Large intestine (tissue), 3 donors: ENCODE data around the gene FLACC1. TPM values are rescaled to one million over a fixed set of nuclear protein-coding genes. Genes with fewer than 3 reads are reported as not detected.
"Not testable (repeated sequence)": the region's sequence is repeated elsewhere in the genome, so short reads cannot be mapped to it uniquely, and the experiment has no call there.

ENCODE experiments used
- DNase-seq, 2 donors: peaks; one replicate each; pipeline versions ENCODE4 v3.0.0 to v3.0.0-alpha.2; 2013
- H3K27ac ChIP-seq: one replicate; pipeline ENCODE4 v1.5.1; 2013; ENCODE audit warnings: low read length
- H3K27me3 ChIP-seq: 2 replicates; pipeline ENCODE4 v1.6.1; 2013; ENCODE audit warnings: low read length; ENCODE audit not compliant: control insufficient read depth, insufficient read depth
- H3K36me3 ChIP-seq: 2 replicates; pipeline ENCODE4 v1.6.1; 2013; ENCODE audit warnings: low read length; ENCODE audit not compliant: control insufficient read depth, insufficient read depth
- H3K4me1 ChIP-seq: one replicate; pipeline ENCODE4 v1.6.1; 2013; ENCODE audit warnings: low read length; ENCODE audit not compliant: control insufficient read depth, insufficient read depth
- H3K4me3 ChIP-seq: one replicate; pipeline ENCODE4 v1.5.1; 2013; ENCODE audit warnings: low read length
- H3K9me3 ChIP-seq: one replicate; pipeline ENCODE4 v1.6.1; 2013; ENCODE audit warnings: mild to moderate bottlenecking, low read depth, low read length, moderate library complexity; ENCODE audit not compliant: control insufficient read depth
- WGBS: methylation state at CpG from one replicate; pipeline ENCODE4 v1.1.5; 2013; ENCODE audit warnings: low lambda C conversion rate; ENCODE audit not compliant: insufficient coverage; 5-methylcytosine and 5-hydroxymethylcytosine counted together
- polyA plus RNA-seq: library from polyadenylated mRNA; unstranded; fragments of 120-200 nt; gene quantifications from one replicate; pipeline ENCODE4 v1.2.1, GENCODE V29; 2013

The FLACC1 gene
- polyA plus RNA-seq, 1 donor, result 0.76 TPM

- Histone ChIP-seq H3K27me3 (no peaks in the 10 kb centered on the region), H3K36me3 (peaks cover 20% of the 10 kb centered on the region), H3K27ac (no peak overlapping the region), H3K9me3 (no peaks in the 10 kb centered on the region), H3K4me3 (no peak overlapping the region), H3K4me1 (no peaks in the 10 kb centered on the region)
- no CpG with 5 or more reads among the region's 3 CpGs for WGBS
- no peak for DNase-seq
Observed at GRCh38 chr2:201377218-201377617, 20.1 kb upstream of the FLACC1 start.

DNA sequence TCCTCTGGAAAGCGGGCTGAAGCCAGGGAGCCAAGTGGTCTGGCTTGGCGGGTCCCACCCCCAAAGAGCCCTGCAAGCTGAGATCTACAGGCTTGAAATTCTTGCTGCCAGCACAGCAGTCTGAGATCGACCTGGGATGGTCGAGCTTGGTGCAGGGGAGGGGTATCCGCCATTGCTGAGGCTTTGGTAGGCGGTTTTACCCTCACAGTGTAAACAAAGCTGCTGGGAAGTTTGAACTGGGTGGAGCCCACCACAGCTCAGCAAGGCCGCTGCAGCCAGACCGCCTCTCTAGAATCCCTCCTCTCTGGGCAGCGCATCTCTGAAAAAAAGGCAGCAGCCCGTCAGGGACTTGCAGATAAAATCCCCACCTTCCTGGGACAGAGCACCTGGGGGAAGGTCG is 12.6 kb upstream of the FLACC1 start:
- no CpG with 5 or more reads among the region's 11 CpGs for WGBS
- no peaks in the 10 kb centered on the region for H3K27me3 ChIP-seq
- DNase-seq, result no peak

DNA sequence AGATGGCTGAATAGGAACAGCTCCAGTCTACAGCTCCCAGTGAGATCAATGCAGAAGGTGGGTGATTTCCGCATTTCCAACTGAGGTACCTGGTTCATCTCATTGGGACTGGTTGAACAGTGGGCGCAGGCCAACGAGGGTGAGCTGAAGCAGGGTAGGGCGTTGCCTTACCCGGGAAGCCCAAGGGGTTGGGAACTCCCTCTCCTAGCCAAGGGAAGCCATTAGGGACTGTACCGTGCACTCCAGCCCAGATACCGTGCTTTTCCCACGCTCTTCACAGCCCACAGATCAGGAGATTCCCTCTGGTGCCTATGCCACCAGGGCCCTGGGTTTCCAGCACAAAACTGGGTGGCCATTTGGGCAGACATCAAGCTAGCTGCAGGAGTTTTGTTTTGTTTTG is 12.2 kb upstream of the FLACC1 start:
- DNase-seq, H3K27me3 ChIP-seq, H3K4me3 ChIP-seq, H3K36me3 ChIP-seq, H3K4me1 ChIP-seq, H3K9me3 ChIP-seq, H3K27ac ChIP-seq: not testable (repeated sequence)
- WGBS, result no CpG with 5 or more reads among the region's 8 CpGs

More for the DNA sequence above, 12.6 kb upstream of the FLACC1 start:
- Histone ChIP-seq H3K4me1 (no peaks in the 10 kb centered on the region), H3K36me3 (peaks cover 2% of the 10 kb centered on the region), H3K4me3 (no peak overlapping the region), H3K27ac (no peak overlapping the region), H3K9me3 (peaks cover 7% of the 10 kb centered on the region)

GRCh38 chr2:201366146-201366545 is 9.0 kb upstream of the FLACC1 start:
- Histone ChIP-seq H3K27me3 (no peaks in the 10 kb centered on the region), H3K27ac (no peak overlapping the region), H3K4me3 (no peak overlapping the region), H3K4me1 (no peaks in the 10 kb centered on the region), H3K36me3 (peaks cover 13% of the 10 kb centered on the region), H3K9me3 (peaks cover 12% of the 10 kb centered on the region)
- DNase-seq, result no peak

DNA sequence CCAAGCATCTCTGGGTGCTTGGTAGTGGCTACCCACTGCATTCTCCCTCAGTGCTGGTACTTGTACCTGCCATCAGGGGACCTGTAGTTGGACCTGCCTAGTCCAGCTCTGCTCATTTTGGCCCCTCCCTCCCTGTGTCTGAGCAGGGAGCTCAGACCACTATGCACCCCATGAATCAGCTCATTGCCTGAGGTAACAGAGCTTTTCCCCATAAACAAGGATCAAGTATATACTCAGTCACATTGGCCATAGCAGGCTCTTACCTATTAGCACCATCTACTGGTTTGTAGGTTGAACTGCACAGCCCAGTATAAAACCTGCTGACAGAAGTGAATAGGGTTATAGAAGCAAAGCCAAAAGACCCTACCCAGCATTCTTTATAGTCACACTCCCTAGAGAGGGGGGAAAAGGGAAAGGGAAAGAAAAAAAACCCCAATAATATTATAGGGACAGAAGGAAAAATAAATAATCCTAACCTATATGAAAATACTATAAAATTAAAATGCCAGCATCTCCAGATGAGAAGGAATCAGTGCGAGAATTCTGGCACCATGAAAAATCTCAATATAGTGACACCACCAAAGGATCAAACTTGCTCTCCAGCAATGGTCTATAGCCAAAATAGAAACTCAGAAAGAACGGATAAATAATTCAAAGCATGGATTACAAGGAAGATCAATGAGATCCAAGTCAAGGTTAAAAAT is 6.9 kb upstream of the FLACC1 start:
- Histone ChIP-seq H3K4me3 (no peak overlapping the region), H3K4me1 (no peaks in the 10 kb centered on the region), H3K36me3 (peaks cover 17% of the 10 kb centered on the region), H3K9me3 (peaks cover 12% of the 10 kb centered on the region), H3K27ac (no peak overlapping the region), H3K27me3 (no peaks in the 10 kb centered on the region)
- peak in 1 of 2 donors; percentile 15 for DNase-seq
- WGBS, result 100% methylated on average over 1 of the region's 2 CpGs

- no peak for DNase-seq
- Histone ChIP-seq H3K4me1 (no peaks in the 10 kb centered on the region), H3K36me3 (peaks cover 21% of the 10 kb centered on the region), H3K27me3 (no peaks in the 10 kb centered on the region), H3K27ac (no peak overlapping the region), H3K4me3 (no peak overlapping the region), H3K9me3 (peaks cover 5% of the 10 kb centered on the region)
- no CpG with 5 or more reads among the region's 2 CpGs for WGBS
Observed at GRCh38 chr2:201362396-201362795, 5.3 kb upstream of the FLACC1 start.

DNA sequence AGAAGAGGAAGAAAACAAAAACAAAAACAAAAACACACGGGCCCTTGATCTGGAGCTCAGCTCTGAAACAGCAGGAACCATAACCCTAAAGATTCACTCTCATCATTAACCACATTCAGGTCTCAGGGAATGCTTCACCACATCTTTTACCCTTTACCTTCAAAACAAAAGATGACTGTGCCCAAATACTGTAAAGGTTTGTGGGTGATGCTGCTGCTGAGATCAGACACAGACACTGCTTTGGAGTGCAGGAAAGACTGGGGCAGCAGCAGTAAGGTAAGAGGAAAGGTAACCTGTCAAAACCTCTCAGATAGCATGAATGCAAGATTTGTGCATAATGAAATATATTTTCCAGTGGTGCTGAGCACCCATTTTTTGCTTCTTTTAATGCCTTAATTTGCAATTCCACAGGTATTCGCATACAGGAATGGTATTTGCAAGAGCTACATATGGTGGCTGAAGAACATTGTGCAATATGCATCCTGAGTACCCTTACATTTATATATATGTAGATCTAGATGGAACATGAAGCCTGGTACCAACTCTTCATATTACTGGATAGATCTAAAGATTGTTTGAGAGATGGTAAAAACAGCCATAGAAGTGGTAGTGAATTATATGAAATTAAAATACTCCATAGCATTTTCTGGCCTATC is 4.1 kb upstream of the FLACC1 start:
- Histone ChIP-seq H3K36me3 (peaks cover 21% of the 10 kb centered on the region), H3K27me3 (no peaks in the 10 kb centered on the region), H3K4me3 (no peak overlapping the region), H3K4me1 (no peaks in the 10 kb centered on the region), H3K9me3 (peaks cover 5% of the 10 kb centered on the region), H3K27ac (no peak overlapping the region)
- DNase-seq, result no peak
- WGBS, result 100% methylated on average over 1 of the region's 2 CpGs

DNA sequence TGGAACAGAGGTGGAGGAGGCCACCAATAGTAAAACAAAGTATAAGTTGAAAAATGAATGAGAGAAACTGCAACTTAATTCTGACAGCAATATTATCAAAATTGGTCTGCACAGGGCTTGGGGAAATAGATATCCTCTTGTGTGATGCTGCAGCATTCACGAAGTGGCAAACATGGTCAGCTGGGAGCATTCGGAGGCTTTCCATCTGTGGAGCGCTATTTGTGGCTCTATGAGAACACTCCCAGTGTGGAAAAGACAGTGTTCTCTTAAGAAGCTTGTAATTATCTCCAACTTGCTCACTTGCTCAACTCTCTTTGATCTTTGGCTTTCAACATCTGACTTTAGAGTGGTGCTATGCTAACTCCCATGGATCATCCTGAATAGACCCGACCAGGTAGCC is 3.1 kb upstream of the FLACC1 start:
- no peaks in the 10 kb centered on the region for H3K4me1 ChIP-seq
- DNase-seq, result no peak
- H3K27me3 ChIP-seq, result no peaks in the 10 kb centered on the region
- H3K9me3 ChIP-seq, result peaks cover 5% of the 10 kb centered on the region
- peaks cover 21% of the 10 kb centered on the region for H3K36me3 ChIP-seq
- H3K4me3 ChIP-seq, result no peak overlapping the region
- H3K27ac ChIP-seq, result no peak overlapping the region
- WGBS, result no CpG with 5 or more reads among the region's 4 CpGs

DNA sequence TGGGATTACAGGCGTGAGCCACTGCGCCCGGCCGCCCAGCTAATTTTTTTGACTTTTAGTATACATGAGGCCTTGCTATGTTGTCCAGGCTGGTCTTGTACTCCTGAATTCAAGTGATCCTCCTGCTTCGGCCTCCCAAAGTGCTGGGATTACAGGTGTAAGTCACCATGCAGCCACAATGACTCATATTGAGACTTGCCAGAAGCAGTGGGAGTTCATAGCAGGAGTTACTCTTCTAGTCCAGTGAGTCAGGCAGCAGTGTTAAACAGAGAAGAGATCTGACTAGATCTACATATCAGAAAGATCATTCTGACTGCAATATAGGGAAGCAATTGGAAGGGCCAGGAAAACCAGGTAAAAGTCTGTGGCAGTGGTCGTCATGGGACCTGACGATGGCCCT is 1.5 kb upstream of the FLACC1 start:
- no CpG with 5 or more reads among the region's 7 CpGs for WGBS
- no peak for DNase-seq
- H3K4me1 ChIP-seq, result no peaks in the 10 kb centered on the region

DNA sequence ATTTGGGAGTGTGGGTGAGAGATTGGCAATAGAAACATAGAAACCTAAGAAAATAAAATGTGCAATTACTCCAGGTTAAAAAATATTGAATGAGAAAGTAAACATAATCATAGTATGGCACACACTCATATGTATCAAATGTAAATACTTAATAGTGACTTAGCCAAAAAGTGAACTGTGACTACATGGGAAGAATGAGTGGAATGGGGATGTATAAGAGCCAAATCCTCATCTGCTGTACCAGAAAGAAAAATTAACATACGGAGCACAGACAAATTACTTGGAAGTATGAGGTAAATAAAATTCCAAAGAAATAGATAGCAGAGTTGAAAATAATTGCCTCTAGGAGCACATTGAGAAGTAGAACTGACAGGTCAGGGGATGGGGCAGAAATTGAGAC is 4.0 kb downstream of the FLACC1 start:
- H3K27me3 ChIP-seq, result no peaks in the 10 kb centered on the region
- no peaks in the 10 kb centered on the region for H3K4me1 ChIP-seq
- DNase-seq, result no peak
- H3K27ac ChIP-seq, result no peak overlapping the region
- no peaks in the 10 kb centered on the region for H3K9me3 ChIP-seq
- H3K4me3 ChIP-seq, result no peak overlapping the region
- WGBS, result 86% methylated on average over 1 of the region's 1 CpG
- H3K36me3 ChIP-seq, result no peaks in the 10 kb centered on the region

More for the DNA sequence above, 1.5 kb upstream of the FLACC1 start:
- no peak overlapping the region for H3K27ac ChIP-seq
- peaks cover 21% of the 10 kb centered on the region for H3K36me3 ChIP-seq
- H3K4me3 ChIP-seq, result no peak overlapping the region
- H3K9me3 ChIP-seq, result peaks cover 5% of the 10 kb centered on the region
- H3K27me3 ChIP-seq, result no peaks in the 10 kb centered on the region

- Histone ChIP-seq H3K4me3 (no peak overlapping the region), H3K9me3 (no peaks in the 10 kb centered on the region), H3K27me3 (no peaks in the 10 kb centered on the region), H3K4me1 (no peaks in the 10 kb centered on the region), H3K27ac (no peak overlapping the region), H3K36me3 (no peaks in the 10 kb centered on the region)
- no peak for DNase-seq
- 100% methylated on average over 1 of the region's 4 CpGs for WGBS
Observed at GRCh38 chr2:201350879-201351278, 6.3 kb downstream of the FLACC1 start.
